NOMO-1 (cell line): Measurements from ENCODE around the gene PPM1F.
"Not testable (repeated sequence)": the region's sequence is repeated elsewhere in the genome, so short reads cannot be mapped to it uniquely, and the experiment has no call there.

Experiments
- DNase-seq, 2 experiments: peaks; one replicate each; lab custom pipeline; 2025; ENCODE audit not compliant: unreplicated experiment in 2 of 2; lab: John Stamatoyannopoulos, UW

PPM1F gene

DNA sequence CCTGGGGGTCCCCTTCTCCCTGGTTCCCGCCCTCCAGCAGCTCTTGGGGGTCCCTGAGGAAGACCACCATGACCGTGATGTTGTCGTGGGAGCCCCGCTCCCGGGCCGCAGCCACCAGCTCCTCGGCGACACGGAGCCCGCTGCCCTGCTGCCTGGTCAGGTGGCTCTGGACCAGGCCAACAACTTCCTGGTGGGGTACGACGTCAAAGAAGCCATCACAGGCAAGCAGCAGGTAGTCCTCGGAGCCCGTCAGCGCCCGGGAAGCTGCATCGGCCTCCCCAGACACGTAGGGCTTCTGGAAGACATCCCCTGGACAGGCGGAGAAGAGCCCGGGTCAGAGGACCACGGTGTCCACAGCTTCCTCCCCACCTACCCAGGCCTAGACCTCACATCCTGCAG, 29.5 kb downstream of the PPM1F start:
- no peak for DNase-seq

DNA sequence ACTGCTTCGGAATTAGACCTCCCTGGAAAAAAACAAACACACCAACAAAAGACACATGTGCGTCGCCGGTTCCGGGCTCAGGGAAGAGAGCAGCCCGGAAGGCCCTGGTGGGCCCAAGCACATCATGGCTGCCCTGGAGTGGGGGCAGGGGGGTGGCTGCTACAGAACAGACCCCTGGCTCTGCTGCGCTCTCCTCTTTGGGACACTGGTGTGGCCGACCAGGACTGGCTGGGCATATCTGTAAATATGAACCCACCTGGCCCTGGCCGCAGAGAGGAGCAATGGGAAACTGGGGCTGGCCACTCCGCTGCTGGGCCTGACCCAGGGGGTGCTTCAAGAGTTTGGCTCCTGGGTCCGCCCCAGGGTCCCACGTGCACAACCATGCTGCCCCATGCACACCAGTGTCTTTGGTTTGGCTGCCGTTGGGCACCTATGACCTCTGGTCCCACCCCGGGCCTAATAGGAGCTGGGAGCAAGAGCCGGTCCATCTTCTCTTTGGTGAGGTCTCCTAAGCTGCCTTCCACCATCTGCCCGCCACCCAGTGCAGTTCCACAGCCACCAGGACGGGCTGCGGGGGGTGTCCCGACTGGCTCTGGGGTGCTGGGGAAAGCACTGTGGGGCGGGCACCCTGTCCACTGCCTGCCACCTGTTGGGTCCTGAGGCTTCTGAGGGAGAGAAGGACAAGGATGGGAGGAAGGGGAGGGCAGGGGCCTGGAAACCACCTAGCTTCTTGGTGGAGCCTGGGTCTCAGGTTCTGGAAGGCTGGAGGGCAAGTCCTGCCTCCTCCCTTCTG, 30.1 kb downstream of the PPM1F start:
- DNase-seq = no peak

- DNase-seq = no peak
Observed at GRCh38 chr22:21921729-21922128, 30.9 kb downstream of the PPM1F start.

DNA sequence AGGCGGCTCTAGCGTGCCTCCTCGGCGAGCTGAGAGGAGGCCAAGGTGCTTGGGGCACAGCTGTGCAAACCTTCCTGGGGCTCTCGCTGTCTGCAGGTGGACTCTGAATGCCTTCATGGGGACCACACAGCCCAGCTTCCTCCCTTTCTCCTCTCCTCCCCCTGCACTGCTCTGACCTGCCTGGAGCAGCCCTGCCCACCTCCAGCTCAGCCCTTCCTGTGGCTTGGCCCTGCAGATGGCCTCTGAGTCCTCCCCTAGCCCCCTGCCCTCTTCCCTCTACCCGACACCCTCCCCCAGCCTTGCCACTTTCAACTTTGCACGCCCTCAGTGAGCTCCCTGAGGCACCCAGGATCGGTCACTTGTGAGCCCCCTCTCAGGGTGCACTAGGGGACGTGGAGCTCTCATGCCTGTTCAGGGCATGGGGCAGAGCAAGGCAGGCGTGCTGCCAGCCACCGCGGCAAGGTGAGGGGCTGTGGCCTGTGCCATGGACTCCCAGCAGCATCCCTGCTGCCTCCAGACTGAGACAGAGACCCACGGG, 31.4 kb downstream of the PPM1F start:
- no peak for DNase-seq

DNA sequence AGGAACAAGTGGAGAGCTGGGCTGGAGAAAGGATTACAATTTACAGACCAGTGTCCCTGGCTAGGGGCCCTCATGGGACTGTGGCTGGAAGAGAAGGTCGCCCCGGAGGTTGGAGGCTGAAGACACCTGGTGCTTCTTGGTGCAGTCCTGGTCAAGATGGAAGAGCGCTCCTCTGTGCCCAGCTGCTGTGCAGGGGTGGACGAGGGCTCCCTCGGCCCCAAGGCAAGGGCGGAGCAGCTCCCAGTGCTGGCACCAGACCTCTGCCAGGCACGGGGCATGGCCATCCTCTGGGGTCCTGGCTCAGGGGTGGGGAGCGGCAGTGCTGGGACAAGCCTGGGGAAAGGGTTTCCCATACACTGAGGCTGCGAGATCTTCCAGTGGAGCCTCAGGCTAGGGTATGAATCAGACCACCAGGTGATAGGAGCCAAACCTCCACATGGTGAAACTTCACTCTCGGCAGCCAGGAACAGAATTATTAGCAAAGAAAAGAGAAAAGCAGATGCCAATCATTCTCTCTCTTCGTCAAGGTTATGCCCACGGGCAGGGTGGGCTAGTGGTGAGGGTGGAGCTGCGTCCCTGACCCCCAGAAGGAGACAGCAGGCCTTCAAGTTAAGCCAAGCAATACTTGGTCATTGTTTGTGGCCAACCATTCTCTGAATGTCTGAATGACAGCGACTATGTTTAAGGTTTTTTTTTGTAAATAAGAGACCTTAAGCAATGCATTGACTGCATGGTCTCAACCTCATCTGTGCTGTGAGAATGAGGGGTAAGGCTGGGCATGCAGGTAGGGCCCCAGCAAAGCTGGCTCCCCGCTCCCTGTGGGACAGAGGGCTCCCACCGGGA, 32.1 kb downstream of the PPM1F start:
- DNase-seq = no peak

DNA sequence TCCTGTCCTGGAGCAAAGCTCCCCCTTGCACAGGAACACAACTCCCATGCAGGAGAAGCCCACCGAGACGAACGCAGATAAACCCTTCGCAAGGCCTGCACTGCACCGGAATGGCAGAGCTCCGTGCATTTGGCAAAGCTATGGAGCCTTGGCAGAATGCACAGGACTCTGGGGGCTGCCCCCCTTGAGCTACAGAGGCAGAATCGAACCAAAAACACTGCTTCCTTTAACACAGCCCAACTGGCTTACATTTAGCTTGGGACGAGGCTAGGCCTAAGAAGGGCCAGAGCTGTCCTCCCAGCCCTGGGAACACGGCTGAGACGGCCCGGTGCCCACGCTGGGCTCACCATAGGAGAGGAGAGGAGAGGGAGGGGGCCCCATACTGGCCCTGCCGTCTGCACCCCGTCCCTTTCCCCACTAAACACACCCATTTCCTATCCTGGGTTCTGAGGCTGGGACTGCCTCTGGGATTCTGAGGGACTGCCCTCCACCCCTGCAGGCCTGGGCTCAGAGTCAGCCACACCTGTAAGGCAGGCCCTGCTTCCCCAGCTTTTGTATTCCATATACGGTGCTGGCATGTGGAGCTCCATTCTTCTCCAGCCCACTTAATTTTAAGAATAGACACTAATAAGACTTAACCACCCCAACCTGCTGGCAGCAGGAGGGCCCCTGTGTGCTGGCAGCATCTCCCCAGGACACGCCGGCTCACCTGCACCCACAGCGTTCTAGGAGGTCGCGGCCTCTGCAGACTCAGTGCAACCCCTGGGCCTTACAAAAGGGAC, 32.9 kb downstream of the PPM1F start:
- no peak for DNase-seq

DNA sequence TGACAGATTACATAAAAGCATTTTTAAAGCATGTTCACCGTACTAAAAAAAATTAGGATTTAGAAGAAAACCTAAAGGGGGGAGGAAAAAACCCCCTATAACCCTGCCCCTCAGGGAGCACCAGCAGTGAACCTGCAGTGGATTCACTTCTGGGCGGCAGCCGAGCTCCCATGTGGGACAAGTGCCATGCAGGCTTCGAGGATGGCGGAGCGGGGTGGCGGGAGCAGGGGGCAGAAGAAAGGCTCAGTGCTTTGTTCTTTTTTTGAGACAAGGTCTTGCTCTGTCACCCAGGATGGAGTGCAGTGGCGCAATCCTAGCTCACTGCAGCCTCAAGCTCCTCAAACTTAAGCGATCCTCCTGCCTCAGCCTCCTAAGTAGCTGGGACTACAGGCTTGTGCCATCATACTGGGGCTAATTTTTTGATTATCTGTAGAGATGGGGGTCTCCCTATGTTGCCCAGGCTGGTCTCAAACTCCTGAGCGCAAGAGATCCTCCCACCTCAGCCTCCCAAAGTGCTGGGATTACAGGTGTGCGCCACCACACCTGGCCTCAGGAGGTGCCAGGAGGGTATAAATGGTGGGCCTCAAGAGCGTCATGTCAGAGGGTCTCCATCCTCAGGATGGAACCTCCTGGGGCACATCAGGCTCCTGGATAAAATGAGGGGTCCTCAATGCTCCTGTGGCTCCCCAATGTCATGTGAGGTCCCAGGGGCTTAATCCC, 34.0 kb downstream of the PPM1F start:
- DNase-seq = no peak

DNA sequence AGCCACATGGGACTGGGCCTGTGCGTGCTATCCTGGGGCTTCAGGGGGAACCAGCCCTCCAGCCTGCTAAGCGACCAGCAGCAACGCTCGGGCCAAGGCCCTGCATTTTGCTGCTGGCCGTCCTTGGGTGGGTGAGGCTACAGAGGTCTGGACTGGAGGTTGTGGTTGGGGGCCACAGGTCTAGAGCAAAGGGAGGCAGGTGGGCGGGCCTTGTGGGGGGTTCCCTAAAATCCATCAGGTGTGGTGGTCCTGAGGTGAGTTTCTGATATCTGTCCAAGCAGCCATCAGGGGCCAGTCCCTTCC, 34.7 kb downstream of the PPM1F start:
- no peak for DNase-seq

DNA sequence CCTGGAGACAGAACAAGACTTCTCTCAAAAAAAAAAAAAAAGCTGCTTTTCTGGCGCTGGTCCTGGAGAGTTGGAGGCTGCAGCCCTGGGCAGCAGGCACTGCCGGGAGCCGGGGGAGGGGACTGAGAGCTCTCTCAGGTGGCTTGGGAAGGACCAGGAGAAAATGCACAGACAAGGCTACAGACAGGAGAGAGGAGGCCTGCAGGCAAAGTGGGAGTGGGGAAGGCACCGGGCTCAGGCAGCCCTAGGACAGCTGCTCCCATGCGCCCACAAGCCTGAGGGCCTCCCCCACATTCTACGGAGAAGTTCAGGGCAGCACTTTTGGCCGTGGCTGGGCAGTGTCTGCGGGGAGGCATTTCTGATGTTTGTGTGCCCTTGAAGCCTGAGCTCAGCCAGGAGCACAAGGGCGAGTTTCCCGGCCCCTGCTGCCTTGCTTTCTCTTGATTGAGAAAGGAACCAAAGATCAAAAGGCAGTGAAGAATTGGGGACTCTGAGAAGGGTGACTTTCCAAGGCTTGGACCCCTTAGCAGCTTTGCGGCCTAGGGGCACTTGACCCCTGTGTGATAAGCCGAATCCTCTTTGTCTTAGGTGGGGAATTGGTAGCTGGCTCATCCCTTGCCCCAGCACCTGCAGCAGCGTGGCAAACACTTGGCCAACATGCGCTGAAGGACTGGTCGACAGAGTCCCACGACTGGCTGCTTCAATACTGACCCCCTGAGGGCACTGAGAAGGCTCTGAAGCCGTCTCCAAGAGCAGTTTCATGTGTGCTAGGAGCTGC, 35.3 kb downstream of the PPM1F start:
- DNase-seq = no peak

DNA sequence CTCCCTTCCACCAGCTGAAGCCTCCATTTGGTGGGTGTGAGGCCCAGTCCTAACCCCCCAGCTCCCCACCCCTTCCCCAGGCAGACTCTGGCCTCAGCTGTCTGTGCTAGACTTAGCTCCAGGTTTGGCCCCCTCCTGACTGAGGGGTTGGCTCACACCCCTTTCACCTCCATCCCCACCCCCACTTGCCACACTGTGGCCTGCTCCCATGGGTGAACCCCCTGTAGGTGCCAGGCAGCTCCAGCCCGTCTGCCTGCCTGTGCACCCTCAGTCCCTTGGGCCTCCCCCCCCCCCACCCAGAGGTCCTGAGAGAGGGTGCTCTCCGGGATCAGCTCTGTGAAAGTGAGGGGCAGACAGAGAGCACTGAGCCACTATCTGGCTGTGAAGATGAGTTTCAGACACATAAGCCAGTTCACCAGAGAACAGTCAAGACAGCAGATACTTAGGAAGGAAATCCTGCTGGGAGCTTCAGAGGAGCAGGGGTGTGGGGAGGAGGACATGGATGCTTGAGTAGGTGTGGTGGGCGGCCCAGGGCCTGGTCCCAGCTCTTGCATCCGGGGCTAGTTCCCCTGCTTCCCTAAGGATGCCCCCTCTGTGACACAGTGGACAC, 36.2 kb downstream of the PPM1F start:
- DNase-seq = no peak

DNA sequence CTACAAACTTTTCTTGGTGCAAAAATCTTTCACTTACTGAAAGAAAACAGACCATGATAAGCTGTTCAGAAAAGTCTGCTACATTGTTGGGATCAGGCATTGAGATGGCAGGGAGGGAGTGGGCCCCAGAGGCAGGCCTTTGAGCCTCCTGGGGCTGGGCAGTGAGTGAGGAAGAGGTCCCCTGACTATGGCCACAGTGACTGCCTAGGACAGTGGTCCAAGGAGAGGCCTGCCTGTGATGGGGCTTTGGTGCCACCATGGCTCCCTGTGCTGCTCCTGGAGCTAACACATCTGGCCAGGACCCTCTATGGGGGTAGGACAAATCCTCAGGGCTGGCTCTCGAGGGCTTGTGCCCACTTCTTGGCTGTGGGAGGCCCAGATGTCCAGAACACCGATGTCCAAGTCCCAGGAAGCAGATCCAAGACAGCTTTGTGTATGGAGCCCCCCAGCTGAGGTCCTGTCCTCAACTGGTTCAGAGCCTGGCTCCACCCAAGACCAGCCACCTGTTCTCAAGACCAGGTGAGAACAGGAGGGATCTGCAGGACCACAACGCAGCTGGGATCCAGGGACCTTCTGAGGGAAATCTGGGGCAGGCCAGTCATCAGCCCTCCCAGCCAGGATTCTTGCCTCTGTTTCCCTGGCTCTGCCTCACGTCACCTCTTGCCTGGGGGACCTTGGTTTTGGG, 36.9 kb downstream of the PPM1F start:
- no peak for DNase-seq

GRCh38 chr22:21914033-21914642, 38.5 kb downstream of the PPM1F start:
- DNase-seq = not testable (repeated sequence)

- DNase-seq = not testable (repeated sequence)
Observed at GRCh38 chr22:21910367-21910766, 42.3 kb downstream of the PPM1F start.

GRCh38 chr22:21909871-21910270, 42.8 kb downstream of the PPM1F start:
- no peak for DNase-seq

DNA sequence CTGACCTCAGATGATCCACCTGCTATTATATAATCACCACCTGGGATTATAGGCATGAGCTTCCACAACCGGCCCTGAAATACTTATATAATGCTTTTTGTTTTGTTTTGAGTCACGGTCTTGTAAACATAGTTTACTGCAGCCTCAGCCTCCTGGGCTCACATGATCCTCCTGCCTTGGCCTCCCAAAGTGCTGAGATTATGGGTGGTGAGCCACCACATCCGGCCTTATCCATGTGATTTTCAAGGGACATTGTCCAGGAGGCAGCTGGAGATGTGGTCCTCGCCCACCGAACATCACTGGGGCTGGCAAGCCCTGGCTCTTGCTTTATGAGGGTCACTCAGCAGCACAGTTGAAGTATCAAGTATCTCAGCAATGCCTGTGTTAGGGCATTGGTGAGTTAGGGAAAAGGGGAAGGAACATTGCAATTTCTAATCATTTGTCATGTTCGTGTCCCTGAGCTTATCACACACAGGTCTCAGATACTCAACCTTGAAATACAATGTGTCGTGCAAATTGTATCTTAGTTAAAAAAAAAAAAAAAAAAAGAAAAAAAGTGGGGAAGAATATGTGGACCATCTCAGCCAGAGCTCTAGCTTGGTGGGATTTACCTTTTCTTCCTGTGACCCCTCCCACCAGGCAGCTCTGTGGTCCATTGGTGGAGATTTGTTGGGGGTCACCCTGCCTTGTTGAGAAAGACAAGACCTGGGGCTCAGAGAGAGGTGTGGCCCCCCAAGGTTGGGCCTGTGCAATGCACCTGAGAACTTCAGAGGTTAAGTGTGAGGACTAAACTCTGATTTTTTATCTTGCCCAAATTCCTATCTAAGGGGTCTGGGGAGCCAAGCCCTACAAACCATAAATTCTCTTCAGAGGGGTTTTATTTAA, 44.8 kb downstream of the PPM1F start:
- no peak for DNase-seq

DNA sequence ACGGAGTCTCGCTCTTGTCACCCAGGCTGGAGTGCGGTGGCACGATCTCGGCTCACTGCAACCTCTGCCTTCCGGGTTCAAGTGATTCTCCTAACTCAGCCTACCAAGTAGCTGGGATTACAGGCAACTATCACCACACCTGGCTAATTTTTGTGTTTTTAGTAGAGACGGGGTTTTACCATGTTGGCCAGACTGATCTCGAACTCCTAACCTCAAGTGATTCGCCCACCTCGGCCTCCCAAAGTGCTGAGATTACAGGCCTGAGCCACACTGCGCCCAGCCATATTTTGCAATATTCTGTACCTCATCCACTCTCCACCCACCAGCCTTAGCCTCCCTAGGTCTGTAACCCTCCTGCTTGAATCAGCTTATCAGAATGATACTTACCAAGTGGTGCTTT, 47.4 kb downstream of the PPM1F start:
- not testable (repeated sequence) for DNase-seq

DNA sequence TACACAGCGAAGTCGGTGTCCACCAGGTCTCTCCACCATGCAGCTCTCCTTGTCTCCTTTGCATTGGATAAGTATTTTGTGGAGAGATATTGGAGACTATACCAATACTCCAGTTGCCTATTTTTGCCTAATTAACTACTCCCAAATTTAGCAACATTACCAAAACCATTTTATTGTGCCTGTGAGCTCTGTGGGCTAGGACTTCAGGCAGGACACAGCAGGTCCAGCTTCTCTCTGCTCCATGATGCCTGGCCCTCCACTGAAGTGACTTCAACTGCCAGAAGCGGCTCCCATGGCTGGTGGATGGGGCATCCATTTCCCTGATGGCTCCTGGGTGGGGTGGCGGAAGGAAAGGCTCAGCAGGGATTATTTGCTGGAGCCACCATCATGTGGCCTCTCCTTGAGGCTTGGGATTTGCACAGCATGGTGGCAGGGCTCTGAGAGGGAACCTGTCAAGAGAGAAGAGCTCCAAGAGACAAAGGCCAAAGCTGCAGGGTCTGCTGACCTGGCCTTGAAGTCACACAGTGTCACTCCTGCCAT, 48.3 kb downstream of the PPM1F start:
- DNase-seq = no peak
